HEK293 (cell line): Measurements from ENCODE around the gene EDIL3.

Experiments
- CTCF ChIA-PET: fragments of 350-600 bp; formaldehyde crosslinking; extraction: SDS; loops from one replicate; lab custom pipeline; 2021; ENCODE audit warnings: antibody characterized with exemption; lab: Yijun Ruan, JAX
- POLR2A ChIA-PET: fragments of 300-600 bp; formaldehyde crosslinking; extraction: SDS; loops from one replicate; lab custom pipeline; 2020; ENCODE audit warnings: antibody characterized with exemption, inconsistent platforms; lab: Yijun Ruan, JAX
- H3K27ac ChIP-seq: fragments of 200-500 bp; sonication (Bioruptor generic); 2 replicates; pipeline ENCODE4 v1.5.1; 2014; ENCODE audit warnings: low read depth, low read length, control low read depth, inconsistent platforms; ENCODE audit errors: extremely low read depth
- H3K36me3 ChIP-seq, 2 experiments: fragments of 200-500 bp in 1 of 2; sonication (Bioruptor generic) in 1 of 2; 1 replicate in 1 of 2; 2 replicates in 1 of 2; pipeline ENCODE4 v1.5.1; 2014 to 2017; ENCODE audit warnings: inconsistent platforms in 2 of 2, low read length in 2 of 2; ENCODE audit not compliant: control insufficient read depth in 2 of 2, insufficient read depth in 1 of 2
- H3K4me1 ChIP-seq: fragments of 200-500 bp; sonication (Bioruptor generic); 2 replicates; pipeline ENCODE4 v1.5.1; 2014; ENCODE audit warnings: mild to moderate bottlenecking, low read length, inconsistent platforms; ENCODE audit not compliant: control insufficient read depth, insufficient read depth
- H3K4me3 ChIP-seq: 2 replicates; pipeline ENCODE4 v1.5.1; 2011; ENCODE audit warnings: low read depth, mild to moderate bottlenecking, control low read depth, low read length, moderate library complexity
- H3K9me3 ChIP-seq: fragments of 200-500 bp; sonication (Bioruptor generic); 2 replicates; pipeline ENCODE4 v1.5.1; 2014; ENCODE audit warnings: low read depth, low read length, inconsistent platforms; ENCODE audit not compliant: control insufficient read depth, insufficient read depth
- GFI1B ChIP-seq: fragments of 450-650 bp; formaldehyde crosslinking; IDR thresholded peaks from 2 replicates; pipeline ENCODE4 v1.5.1; 2016; ENCODE audit warnings: missing biosample characterization, missing genetic modification characterization
- SETDB1 ChIP-seq: IDR thresholded peaks from one replicate; pipeline ENCODE4 v1.6.1; 2017; ENCODE audit warnings: mild to moderate bottlenecking, low read length, moderate library complexity, mixed read lengths; ENCODE audit not compliant: insufficient read length
- TCF7L2 ChIP-seq: IDR thresholded peaks from 2 replicates; pipeline ENCODE4 v1.6.1; 2011; ENCODE audit warnings: low read depth, mild to moderate bottlenecking, inconsistent platforms, low read length, moderate library complexity, borderline replicate concordance
- YY2 ChIP-seq: fragments of 450-650 bp; formaldehyde crosslinking; IDR thresholded peaks from 2 replicates; pipeline ENCODE4 v1.5.1; 2016; ENCODE audit warnings: missing biosample characterization, missing genetic modification characterization
- ZBTB1 ChIP-seq: fragments of 450-650 bp; formaldehyde crosslinking; IDR thresholded peaks from 2 replicates; pipeline ENCODE4 v1.5.1; 2016; ENCODE audit warnings: missing biosample characterization, missing genetic modification characterization
- ZBTB17 ChIP-seq: fragments of 450-650 bp; formaldehyde crosslinking; IDR thresholded peaks from 2 replicates; pipeline ENCODE4 v1.5.1; 2016; ENCODE audit warnings: missing biosample characterization, missing genetic modification characterization
- ZFP41 ChIP-seq: fragments of 450-650 bp; formaldehyde crosslinking; IDR thresholded peaks from 2 replicates; pipeline ENCODE4 v1.5.1; 2016; ENCODE audit warnings: missing biosample characterization, missing genetic modification characterization, borderline replicate concordance
- ZNF175 ChIP-seq: fragments of 450-650 bp; formaldehyde crosslinking; IDR thresholded peaks from 2 replicates; pipeline ENCODE4 v1.5.1; 2016; ENCODE audit warnings: missing biosample characterization, missing genetic modification characterization
- ZNF19 ChIP-seq: fragments of 450-650 bp; formaldehyde crosslinking; IDR thresholded peaks from 2 replicates; pipeline ENCODE4; 2016; ENCODE audit warnings: missing biosample characterization, missing genetic modification characterization, low read depth
- ZNF311 ChIP-seq: fragments of 450-650 bp; formaldehyde crosslinking; IDR thresholded peaks from 2 replicates; pipeline ENCODE4 v1.5.1; 2017; ENCODE audit warnings: missing biosample characterization, missing genetic modification characterization, borderline replicate concordance
- ZNF510 ChIP-seq: fragments of 450-650 bp; formaldehyde crosslinking; IDR thresholded peaks from 2 replicates; pipeline ENCODE4 v1.5.1; 2018; ENCODE audit warnings: mild to moderate bottlenecking, missing genetic modification characterization, missing biosample characterization; ENCODE audit not compliant: insufficient replicate concordance
- ZNF514 ChIP-seq: fragments of 450-650 bp; formaldehyde crosslinking; IDR thresholded peaks from 2 replicates; pipeline ENCODE4 v1.5.1; 2016; ENCODE audit warnings: missing biosample characterization, missing genetic modification characterization
- TF ChIP-seq, protein P1 (sequence below): fragments of 450-650 bp; formaldehyde crosslinking; IDR thresholded peaks from 2 replicates; pipeline ENCODE4 v1.5.1; 2017; ENCODE audit warnings: missing biosample characterization, missing genetic modification characterization
- TF ChIP-seq, protein P2 (sequence below): fragments of 450-650 bp; formaldehyde crosslinking; IDR thresholded peaks from 2 replicates; pipeline ENCODE4 v1.5.1; 2016; ENCODE audit warnings: missing biosample characterization, missing genetic modification characterization, borderline replicate concordance
- TF ChIP-seq, protein P3 (sequence below): fragments of 450-650 bp; formaldehyde crosslinking; IDR thresholded peaks from 2 replicates; pipeline ENCODE4 v1.5.0; 2017; ENCODE audit warnings: missing biosample characterization, missing genetic modification characterization, borderline replicate concordance
- TF ChIP-seq, protein P4 (sequence below): fragments of 450-650 bp; formaldehyde crosslinking; IDR thresholded peaks from 2 replicates; pipeline ENCODE4 v1.5.1; 2016; ENCODE audit warnings: missing biosample characterization, missing genetic modification characterization
- TF ChIP-seq, protein P5 (sequence below): fragments of 450-650 bp; formaldehyde crosslinking; IDR thresholded peaks from 2 replicates; pipeline ENCODE4 v1.5.1; 2017; ENCODE audit warnings: missing biosample characterization, missing genetic modification characterization
- TF ChIP-seq, protein P6 (sequence below): fragments of 450-650 bp; formaldehyde crosslinking; IDR thresholded peaks from 2 replicates; pipeline ENCODE4 v1.5.1; 2016; ENCODE audit warnings: missing biosample characterization, missing genetic modification characterization

The EDIL3 gene

DNA sequence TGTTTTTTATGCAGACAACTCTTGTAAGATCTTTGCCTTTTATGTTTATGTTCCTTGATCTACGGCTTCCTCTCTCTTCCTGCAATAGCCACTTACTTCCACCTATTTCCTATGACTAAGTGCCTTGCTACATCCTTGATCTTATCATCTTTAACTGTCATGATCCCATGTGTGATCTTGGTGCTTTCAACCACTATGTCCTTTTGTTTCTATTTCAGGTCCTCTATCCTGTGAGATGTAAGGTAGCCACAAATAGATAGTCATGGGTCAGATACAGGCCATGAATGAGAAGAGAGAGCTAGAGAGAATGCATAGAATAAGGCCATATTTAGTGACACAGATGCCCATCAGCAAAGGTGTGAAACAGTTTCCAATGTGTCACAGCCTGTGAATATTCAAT is 420.4 kb downstream of the EDIL3 start:
- Histone ChIP-seq H3K27ac (no peak overlapping the region), H3K4me3 (no peak overlapping the region), H3K9me3 (no peaks in the 10 kb centered on the region), H3K36me3 (no peaks in the 10 kb centered on the region), H3K4me1 (no peaks in the 10 kb centered on the region)
- ChIA-PET POLR2A (no interaction called here), CTCF (interaction anchor here (0.6 kb wide), 1 partner anchor 40 kb away, joined by 3 read pairs; no protein-coding TSS in a partner anchor)
- TF ChIP-seq, protein P1, sequence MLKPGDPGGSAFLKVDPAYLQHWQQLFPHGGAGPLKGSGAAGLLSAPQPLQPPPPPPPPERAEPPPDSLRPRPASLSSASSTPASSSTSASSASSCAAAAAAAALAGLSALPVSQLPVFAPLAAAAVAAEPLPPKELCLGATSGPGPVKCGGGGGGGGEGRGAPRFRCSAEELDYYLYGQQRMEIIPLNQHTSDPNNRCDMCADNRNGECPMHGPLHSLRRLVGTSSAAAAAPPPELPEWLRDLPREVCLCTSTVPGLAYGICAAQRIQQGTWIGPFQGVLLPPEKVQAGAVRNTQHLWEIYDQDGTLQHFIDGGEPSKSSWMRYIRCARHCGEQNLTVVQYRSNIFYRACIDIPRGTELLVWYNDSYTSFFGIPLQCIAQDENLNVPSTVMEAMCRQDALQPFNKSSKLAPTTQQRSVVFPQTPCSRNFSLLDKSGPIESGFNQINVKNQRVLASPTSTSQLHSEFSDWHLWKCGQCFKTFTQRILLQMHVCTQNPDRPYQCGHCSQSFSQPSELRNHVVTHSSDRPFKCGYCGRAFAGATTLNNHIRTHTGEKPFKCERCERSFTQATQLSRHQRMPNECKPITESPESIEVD (tag by site-specific recombination): no peak
- TF ChIP-seq ZNF514 (tag by site-specific recombination): no peak
- no peak for TF ChIP-seq YY2 (tag by site-specific recombination)
- TF ChIP-seq ZNF175: no peak
- no peak for TF ChIP-seq ZFP41 (tag by site-specific recombination)
- TF ChIP-seq, protein P2, sequence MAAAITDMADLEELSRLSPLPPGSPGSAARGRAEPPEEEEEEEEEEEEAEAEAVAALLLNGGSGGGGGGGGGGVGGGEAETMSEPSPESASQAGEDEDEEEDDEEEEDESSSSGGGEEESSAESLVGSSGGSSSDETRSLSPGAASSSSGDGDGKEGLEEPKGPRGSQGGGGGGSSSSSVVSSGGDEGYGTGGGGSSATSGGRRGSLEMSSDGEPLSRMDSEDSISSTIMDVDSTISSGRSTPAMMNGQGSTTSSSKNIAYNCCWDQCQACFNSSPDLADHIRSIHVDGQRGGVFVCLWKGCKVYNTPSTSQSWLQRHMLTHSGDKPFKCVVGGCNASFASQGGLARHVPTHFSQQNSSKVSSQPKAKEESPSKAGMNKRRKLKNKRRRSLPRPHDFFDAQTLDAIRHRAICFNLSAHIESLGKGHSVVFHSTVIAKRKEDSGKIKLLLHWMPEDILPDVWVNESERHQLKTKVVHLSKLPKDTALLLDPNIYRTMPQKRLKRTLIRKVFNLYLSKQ: no peak
- TF ChIP-seq SETDB1: no peak
- TF ChIP-seq TCF7L2: no peak
- TF ChIP-seq, protein P3, sequence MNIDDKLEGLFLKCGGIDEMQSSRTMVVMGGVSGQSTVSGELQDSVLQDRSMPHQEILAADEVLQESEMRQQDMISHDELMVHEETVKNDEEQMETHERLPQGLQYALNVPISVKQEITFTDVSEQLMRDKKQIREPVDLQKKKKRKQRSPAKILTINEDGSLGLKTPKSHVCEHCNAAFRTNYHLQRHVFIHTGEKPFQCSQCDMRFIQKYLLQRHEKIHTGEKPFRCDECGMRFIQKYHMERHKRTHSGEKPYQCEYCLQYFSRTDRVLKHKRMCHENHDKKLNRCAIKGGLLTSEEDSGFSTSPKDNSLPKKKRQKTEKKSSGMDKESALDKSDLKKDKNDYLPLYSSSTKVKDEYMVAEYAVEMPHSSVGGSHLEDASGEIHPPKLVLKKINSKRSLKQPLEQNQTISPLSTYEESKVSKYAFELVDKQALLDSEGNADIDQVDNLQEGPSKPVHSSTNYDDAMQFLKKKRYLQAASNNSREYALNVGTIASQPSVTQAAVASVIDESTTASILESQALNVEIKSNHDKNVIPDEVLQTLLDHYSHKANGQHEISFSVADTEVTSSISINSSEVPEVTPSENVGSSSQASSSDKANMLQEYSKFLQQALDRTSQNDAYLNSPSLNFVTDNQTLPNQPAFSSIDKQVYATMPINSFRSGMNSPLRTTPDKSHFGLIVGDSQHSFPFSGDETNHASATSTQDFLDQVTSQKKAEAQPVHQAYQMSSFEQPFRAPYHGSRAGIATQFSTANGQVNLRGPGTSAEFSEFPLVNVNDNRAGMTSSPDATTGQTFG (tag by site-specific recombination): no peak
- TF ChIP-seq, all 188 proteins: peak for 0

DNA sequence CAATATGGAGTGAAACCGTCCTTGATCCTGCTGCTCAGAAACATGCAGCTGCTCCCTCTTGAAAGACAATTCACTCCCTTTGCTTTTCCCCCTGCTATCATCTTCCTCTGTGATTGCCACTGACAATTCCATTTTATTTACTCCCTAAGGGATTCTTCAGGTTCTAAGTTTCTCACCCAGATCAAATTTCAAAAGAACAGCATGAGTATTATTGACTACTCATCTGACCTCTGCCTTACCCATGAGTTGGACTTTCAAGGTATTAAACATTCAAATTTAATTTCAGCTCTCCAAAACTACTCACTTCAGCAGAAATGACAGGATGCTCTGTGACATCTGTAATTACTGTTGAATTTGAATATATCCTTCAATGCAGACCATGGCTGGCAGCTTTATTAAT is 427.5 kb downstream of the EDIL3 start:
- H3K27ac ChIP-seq: no peak overlapping the region
- ChIA-PET CTCF (interaction anchor here (0.6 kb wide), 1 partner anchor 30 kb away, joined by 3 read pairs; no protein-coding TSS in a partner anchor), POLR2A (no interaction called here)
- H3K36me3 ChIP-seq: no peaks in the 10 kb centered on the region
- no peak overlapping the region for H3K4me3 ChIP-seq
- H3K4me1 ChIP-seq: no peaks in the 10 kb centered on the region
- H3K9me3 ChIP-seq: no peaks in the 10 kb centered on the region
- TF ChIP-seq ZBTB1 (tag by site-specific recombination) (no peak), ZNF19 (tag by site-specific recombination) (no peak), ZBTB17 (tag by site-specific recombination) (no peak), ZNF311 (tag by site-specific recombination) (no peak), ZNF510 (tag by site-specific recombination) (no peak), GFI1B (tag by site-specific recombination) (no peak)
- TF ChIP-seq, protein P4, sequence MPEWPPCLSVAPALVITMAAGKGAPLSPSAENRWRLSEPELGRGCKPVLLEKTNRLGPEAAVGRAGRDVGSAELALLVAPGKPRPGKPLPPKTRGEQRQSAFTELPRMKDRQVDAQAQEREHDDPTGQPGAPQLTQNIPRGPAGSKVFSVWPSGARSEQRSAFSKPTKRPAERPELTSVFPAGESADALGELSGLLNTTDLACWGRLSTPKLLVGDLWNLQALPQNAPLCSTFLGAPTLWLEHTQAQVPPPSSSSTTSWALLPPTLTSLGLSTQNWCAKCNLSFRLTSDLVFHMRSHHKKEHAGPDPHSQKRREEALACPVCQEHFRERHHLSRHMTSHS (tag by site-specific recombination): no peak
- TF ChIP-seq, protein P5, sequence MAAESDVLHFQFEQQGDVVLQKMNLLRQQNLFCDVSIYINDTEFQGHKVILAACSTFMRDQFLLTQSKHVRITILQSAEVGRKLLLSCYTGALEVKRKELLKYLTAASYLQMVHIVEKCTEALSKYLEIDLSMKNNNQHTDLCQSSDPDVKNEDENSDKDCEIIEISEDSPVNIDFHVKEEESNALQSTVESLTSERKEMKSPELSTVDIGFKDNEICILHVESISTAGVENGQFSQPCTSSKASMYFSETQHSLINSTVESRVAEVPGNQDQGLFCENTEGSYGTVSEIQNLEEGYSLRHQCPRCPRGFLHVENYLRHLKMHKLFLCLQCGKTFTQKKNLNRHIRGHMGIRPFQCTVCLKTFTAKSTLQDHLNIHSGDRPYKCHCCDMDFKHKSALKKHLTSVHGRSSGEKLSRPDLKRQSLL: no peak
- TF ChIP-seq, protein P6, sequence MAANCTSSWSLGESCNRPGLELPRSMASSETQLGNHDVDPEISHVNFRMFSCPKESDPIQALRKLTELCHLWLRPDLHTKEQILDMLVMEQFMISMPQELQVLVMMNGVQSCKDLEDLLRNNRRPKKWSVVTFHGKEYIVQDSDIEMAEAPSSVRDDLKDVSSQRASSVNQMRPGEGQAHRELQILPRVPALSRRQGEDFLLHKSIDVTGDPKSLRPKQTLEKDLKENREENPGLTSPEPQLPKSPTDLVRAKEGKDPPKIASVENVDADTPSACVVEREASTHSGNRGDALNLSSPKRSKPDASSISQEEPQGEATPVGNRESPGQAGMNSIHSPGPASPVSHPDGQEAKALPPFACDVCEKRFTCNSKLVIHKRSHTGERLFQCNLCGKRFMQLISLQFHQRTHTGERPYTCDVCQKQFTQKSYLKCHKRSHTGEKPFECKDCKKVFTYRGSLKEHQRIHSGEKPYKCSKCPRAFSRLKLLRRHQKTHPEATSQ (tag by site-specific recombination): no peak
